ENCODE data around the gene CLSTN3. TPM values are rescaled to one million over a fixed set of nuclear protein-coding genes. Genes with fewer than 3 reads are reported as not detected.

The CLSTN3 gene
- total RNA-seq, 3 donors from 2014 or later (not counting 1 experiment from before 2014, with no cell fraction given) = 59.7 to 95.5 (median 61.0) TPM

GRCh38 chr12:7118881-7119280 is 11.3 kb upstream of the CLSTN3 start:
- no peak for ATAC-seq
- no peaks in the 10 kb centered on the region for H3K27me3 Mint-ChIP-seq (ENCODE audit: low read depth in 2 of 2)
- Histone ChIP-seq H3K9me3 (ENCODE audit: control insufficient read depth, insufficient read depth, low read length) (no peaks in the 10 kb centered on the region), H3K4me1 (ENCODE audit: control insufficient read depth, insufficient read depth, low read length) (no peaks in the 10 kb centered on the region), H3K27ac (ENCODE audit: low read length) (no peak overlapping the region), H3K36me3 (ENCODE audit: control insufficient read depth, insufficient read depth, low read length) (peaks cover 19% of the 10 kb centered on the region), H3K4me3 (ENCODE audit: low read length) (no peak overlapping the region), H3K27me3 (ENCODE audit: control insufficient read depth, insufficient read depth, low read length) (no peaks in the 10 kb centered on the region)
- no peak overlapping the region for H3K27ac Mint-ChIP-seq
- H3K36me3 Mint-ChIP-seq = no peaks in the 10 kb centered on the region
- TF ChIP-seq, protein P1, sequence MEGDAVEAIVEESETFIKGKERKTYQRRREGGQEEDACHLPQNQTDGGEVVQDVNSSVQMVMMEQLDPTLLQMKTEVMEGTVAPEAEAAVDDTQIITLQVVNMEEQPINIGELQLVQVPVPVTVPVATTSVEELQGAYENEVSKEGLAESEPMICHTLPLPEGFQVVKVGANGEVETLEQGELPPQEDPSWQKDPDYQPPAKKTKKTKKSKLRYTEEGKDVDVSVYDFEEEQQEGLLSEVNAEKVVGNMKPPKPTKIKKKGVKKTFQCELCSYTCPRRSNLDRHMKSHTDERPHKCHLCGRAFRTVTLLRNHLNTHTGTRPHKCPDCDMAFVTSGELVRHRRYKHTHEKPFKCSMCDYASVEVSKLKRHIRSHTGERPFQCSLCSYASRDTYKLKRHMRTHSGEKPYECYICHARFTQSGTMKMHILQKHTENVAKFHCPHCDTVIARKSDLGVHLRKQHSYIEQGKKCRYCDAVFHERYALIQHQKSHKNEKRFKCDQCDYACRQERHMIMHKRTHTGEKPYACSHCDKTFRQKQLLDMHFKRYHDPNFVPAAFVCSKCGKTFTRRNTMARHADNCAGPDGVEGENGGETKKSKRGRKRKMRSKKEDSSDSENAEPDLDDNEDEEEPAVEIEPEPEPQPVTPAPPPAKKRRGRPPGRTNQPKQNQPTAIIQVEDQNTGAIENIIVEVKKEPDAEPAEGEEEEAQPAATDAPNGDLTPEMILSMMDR (IDR thresholded peaks at IDR 0.05) = no peak
- intact Hi-C loops (cut with micrococcal nuclease) = no loop called here
- H3K4me1 Mint-ChIP-seq = no peaks in the 10 kb centered on the region
- no peak for DNase-seq
- 95% methylated on average over 3 of the region's 3 CpGs for WGBS (ENCODE audit: insufficient coverage)
- H3K4me3 Mint-ChIP-seq = no peak overlapping the region
- H3K9me3 Mint-ChIP-seq = no peaks in the 10 kb centered on the region

DNA sequence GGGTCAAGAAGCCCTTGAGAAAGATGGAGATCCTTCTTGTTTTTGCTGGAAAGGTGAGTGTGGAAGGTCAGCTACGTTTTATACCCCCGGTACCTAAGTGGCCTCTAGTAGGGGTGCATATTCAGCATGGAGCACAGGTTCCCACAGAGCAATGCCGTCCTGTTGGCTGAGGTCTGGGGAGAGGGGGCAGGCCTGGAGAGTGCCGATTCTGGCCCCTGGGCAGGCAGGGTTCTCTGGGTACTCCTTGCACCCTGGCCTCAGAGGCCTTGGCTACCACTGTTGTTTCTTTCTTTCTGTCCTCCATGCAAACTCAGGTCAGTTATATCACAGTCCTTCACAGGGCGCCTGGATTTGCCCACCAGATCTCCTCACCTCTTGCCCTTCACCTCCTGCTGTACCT is 10.0 kb upstream of the CLSTN3 start:
- no peaks in the 10 kb centered on the region for H3K9me3 ChIP-seq (ENCODE audit: control insufficient read depth, insufficient read depth, low read length)
- no peak for ATAC-seq
- Mint-ChIP-seq H3K4me1 (no peaks in the 10 kb centered on the region), H3K36me3 (no peaks in the 10 kb centered on the region), H3K27ac (no peak overlapping the region), H3K4me3 (no peak overlapping the region), H3K27me3 (ENCODE audit: low read depth in 2 of 2) (no peaks in the 10 kb centered on the region), H3K9me3 (no peaks in the 10 kb centered on the region)
- no peaks in the 10 kb centered on the region for H3K4me1 ChIP-seq (ENCODE audit: control insufficient read depth, insufficient read depth, low read length)
- TF ChIP-seq, protein P1 (IDR thresholded peaks at IDR 0.05) = no peak
- peaks cover 12% of the 10 kb centered on the region for H3K36me3 ChIP-seq (ENCODE audit: control insufficient read depth, insufficient read depth, low read length)
- H3K4me3 ChIP-seq (ENCODE audit: low read length) = no peak overlapping the region
- intact Hi-C loops (cut with micrococcal nuclease) = no loop called here
- 92% methylated on average over 5 of the region's 5 CpGs for WGBS (ENCODE audit: insufficient coverage)
- H3K27me3 ChIP-seq (ENCODE audit: control insufficient read depth, insufficient read depth, low read length) = no peaks in the 10 kb centered on the region
- H3K27ac ChIP-seq (ENCODE audit: low read length) = no peak overlapping the region
- DNase-seq = no peak

- WGBS (ENCODE audit: insufficient coverage) = 95% methylated on average over 5 of the region's 5 CpGs
- TF ChIP-seq, protein P1 (IDR thresholded peaks at IDR 0.05) = no peak
- DNase-seq (no peak), ATAC-seq (no peak)
- Histone ChIP-seq H3K27ac (ENCODE audit: low read length) (no peak overlapping the region), H3K4me3 (ENCODE audit: low read length) (no peak overlapping the region), H3K4me1 (ENCODE audit: control insufficient read depth, insufficient read depth, low read length) (no peaks in the 10 kb centered on the region), H3K27me3 (ENCODE audit: control insufficient read depth, insufficient read depth, low read length) (no peaks in the 10 kb centered on the region), H3K36me3 (ENCODE audit: control insufficient read depth, insufficient read depth, low read length) (peaks cover 2% of the 10 kb centered on the region), H3K9me3 (ENCODE audit: control insufficient read depth, insufficient read depth, low read length) (no peaks in the 10 kb centered on the region)
- intact Hi-C loops (cut with micrococcal nuclease) = no loop called here
- H3K4me1 Mint-ChIP-seq = no peaks in the 10 kb centered on the region
- no peaks in the 10 kb centered on the region for H3K36me3 Mint-ChIP-seq
- no peaks in the 10 kb centered on the region for H3K9me3 Mint-ChIP-seq
- no peaks in the 10 kb centered on the region for H3K27me3 Mint-ChIP-seq (ENCODE audit: low read depth in 2 of 2)
- H3K4me3 Mint-ChIP-seq = no peak overlapping the region
- H3K27ac Mint-ChIP-seq = no peak overlapping the region
Observed at GRCh38 chr12:7121324-7121723, 8.8 kb upstream of the CLSTN3 start.
